Heart left ventricle (tissue), 13 donors: ENCODE results near the gene KIRREL3.

Experiments
- POLR2A ChIP-seq, 2 donors: fragments of 450-650 bp; IDR thresholded peaks; one replicate each; pipeline ENCODE4 v1.6.1; 2017; ENCODE audit warnings: antibody characterized with exemption in 2 of 2, mild to moderate bottlenecking in 2 of 2, moderate library complexity in 2 of 2
- TF ChIP-seq, protein P1 (sequence below), 12 donors: fragments of 200-600 bp; sonication (generic) in 4 of 12; IDR thresholded peaks; one replicate each; pipeline versions ENCODE4 v1.5.0 to v1.8.0; 2018 to 2022; ENCODE audit warnings: antibody characterized with exemption in 12 of 12, mild to moderate bottlenecking in 5 of 12
- donor health status: ischemic (EF 13 %, LVEDD 7.1; RV severe dilation, severe dysfunction).
- donor health status: DM: no; HTN: yes; CAD: no.
- donor health status: DM: no; HTN: no; CAD: no.
- donor health status: ischemic (EF 25% LVEDD 6.9; RV normal size, moderate dysfunction).
- donor health status: ischemic (EF 25% LVEDD 5.7; RV mildly dilated, moderate dysfunction).
- donor health status: ischemic (EF 35%, LVEDD 5.7; RV mildly dilated, moderate dysfunction).
- donor health status: nonischemic (EF 11% LVEDD 7.7; RV severe dilation, severe dysfunction).
- donor health status: DM: yes; HTN: yes; CAD: no.
- donor health status: PGD.
- donor health status: ischemic (EF 29% LVEDD 5.4; RV normal size, mild dysfunction).
- donor health status: nonischemic (EF 23%, LVEDD 6.1; RV moderate dilation, normal function).

DNA sequence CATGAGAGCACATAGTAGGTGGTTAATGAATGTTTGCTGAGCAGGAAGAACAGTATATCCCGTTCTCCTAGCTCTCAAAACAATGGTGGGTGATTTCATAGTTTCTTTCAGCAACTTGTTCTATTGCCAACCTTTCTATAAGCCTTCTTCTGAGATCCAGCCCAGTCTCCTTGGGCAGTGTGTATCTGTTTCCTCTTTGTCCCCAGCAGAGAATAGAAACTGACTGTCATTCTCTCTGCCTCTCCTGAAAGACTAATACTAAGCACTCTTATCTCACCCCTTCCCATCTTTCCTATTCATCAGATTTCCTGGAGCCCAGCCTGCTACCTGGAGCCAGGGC, 372.1 kb downstream of the KIRREL3 start:
- no peak for TF ChIP-seq POLR2A (IDR thresholded peaks at IDR 0.05)
- TF ChIP-seq, protein P1, sequence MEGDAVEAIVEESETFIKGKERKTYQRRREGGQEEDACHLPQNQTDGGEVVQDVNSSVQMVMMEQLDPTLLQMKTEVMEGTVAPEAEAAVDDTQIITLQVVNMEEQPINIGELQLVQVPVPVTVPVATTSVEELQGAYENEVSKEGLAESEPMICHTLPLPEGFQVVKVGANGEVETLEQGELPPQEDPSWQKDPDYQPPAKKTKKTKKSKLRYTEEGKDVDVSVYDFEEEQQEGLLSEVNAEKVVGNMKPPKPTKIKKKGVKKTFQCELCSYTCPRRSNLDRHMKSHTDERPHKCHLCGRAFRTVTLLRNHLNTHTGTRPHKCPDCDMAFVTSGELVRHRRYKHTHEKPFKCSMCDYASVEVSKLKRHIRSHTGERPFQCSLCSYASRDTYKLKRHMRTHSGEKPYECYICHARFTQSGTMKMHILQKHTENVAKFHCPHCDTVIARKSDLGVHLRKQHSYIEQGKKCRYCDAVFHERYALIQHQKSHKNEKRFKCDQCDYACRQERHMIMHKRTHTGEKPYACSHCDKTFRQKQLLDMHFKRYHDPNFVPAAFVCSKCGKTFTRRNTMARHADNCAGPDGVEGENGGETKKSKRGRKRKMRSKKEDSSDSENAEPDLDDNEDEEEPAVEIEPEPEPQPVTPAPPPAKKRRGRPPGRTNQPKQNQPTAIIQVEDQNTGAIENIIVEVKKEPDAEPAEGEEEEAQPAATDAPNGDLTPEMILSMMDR (IDR thresholded peaks at IDR 0.05), result no peak
